GM23248 (cell line): ENCODE measurements around the gene KCNMA1. TPM values are rescaled to one million over a fixed set of nuclear protein-coding genes. Genes with fewer than 3 reads are reported as not detected.

ENCODE experiments used
- DNase-seq: peaks from one replicate; pipeline ENCODE4 v3.0.0-alpha.2; 2015
- H2AFZ ChIP-seq: fragments of 200-600 bp; sonication (generic); 2 replicates; pipeline ENCODE4 v1.6.1; 2016; ENCODE audit warnings: antibody characterized with exemption
- H3F3A ChIP-seq: fragments of 200-600 bp; sonication (generic); 2 replicates; pipeline ENCODE4 v1.6.1; 2016; ENCODE audit warnings: mild to moderate bottlenecking, antibody characterized with exemption, mixed run types; ENCODE audit not compliant: insufficient read depth
- H3K27ac ChIP-seq: fragments of 200-600 bp; sonication (generic); 2 replicates; pipeline ENCODE4 v1.5.1; 2016; ENCODE audit warnings: mild to moderate bottlenecking
- H3K27me3 ChIP-seq: fragments of 200-600 bp; sonication (generic); replicated peaks from 2 replicates; pipeline ENCODE4 v1.6.1; 2016; ENCODE audit warnings: mild to moderate bottlenecking; ENCODE audit not compliant: insufficient read depth
- H3K36me3 ChIP-seq: fragments of 200-600 bp; sonication (generic); 2 replicates; pipeline ENCODE4 v1.6.1; 2016; ENCODE audit warnings: low read depth, mild to moderate bottlenecking
- H3K4me1 ChIP-seq: fragments of 200-600 bp; sonication (generic); 2 replicates; pipeline ENCODE4 v1.6.1; 2016; ENCODE audit warnings: mild to moderate bottlenecking; ENCODE audit not compliant: insufficient read depth
- H3K4me2 ChIP-seq: fragments of 200-600 bp; sonication (generic); one replicate; pipeline ENCODE4 v1.6.1; 2016; ENCODE audit warnings: mild to moderate bottlenecking; ENCODE audit not compliant: unreplicated experiment
- H3K4me3 ChIP-seq: fragments of 200-600 bp; sonication (generic); 2 replicates; pipeline ENCODE4 v1.5.1; 2016; ENCODE audit warnings: mild to moderate bottlenecking
- H3K79me2 ChIP-seq: fragments of 200-600 bp; sonication (generic); 2 replicates; pipeline ENCODE4 v1.6.1; 2016; ENCODE audit warnings: mild to moderate bottlenecking; ENCODE audit not compliant: insufficient read depth
- H3K9ac ChIP-seq: fragments of 200-600 bp; sonication (generic); 2 replicates; pipeline ENCODE4 v1.6.1; 2016; ENCODE audit warnings: mild to moderate bottlenecking
- H3K9me2 ChIP-seq: fragments of 200-600 bp; sonication (generic); 2 replicates; pipeline ENCODE4 v1.6.1; 2016; ENCODE audit warnings: mixed run types, mild to moderate bottlenecking, moderate library complexity; ENCODE audit not compliant: insufficient read depth
- H3K9me3 ChIP-seq: fragments of 200-600 bp; sonication (generic); one replicate; pipeline ENCODE4 v1.6.1; 2017; ENCODE audit warnings: low read depth
- H4K20me1 ChIP-seq: fragments of 200-600 bp; sonication (generic); 2 replicates; pipeline ENCODE4 v1.6.0; 2016; ENCODE audit not compliant: insufficient read depth
- EZH2 ChIP-seq: fragments of 200-600 bp; sonication (generic); IDR thresholded peaks from 2 replicates; pipeline ENCODE4 v1.6.1; 2018; ENCODE audit warnings: antibody characterized with exemption, mild to moderate bottlenecking; ENCODE audit not compliant: insufficient read depth, poor library complexity, severe bottlenecking
- EZH2phosphoT487 ChIP-seq: fragments of 200-600 bp; sonication (generic); IDR thresholded peaks from 2 replicates; pipeline ENCODE4 v1.6.1; 2018; ENCODE audit warnings: antibody characterized with exemption, moderate library complexity, mild to moderate bottlenecking, low read depth; ENCODE audit not compliant: insufficient read depth
- WGBS, 2 experiments: methylation state at CpG; one replicate each; pipeline ENCODE4 v1.1.6; 2015 to 2017; ENCODE audit warnings: low lambda C conversion rate in 2 of 2, low coverage in 1 of 2; ENCODE audit errors: missing lambda C conversion rate in 2 of 2; 5-methylcytosine and 5-hydroxymethylcytosine counted together
- in situ Hi-C: fragments of 300-500 bp; cut with MboI; formaldehyde crosslinking; loops from 2 replicates; pipeline ENCODE4 v1.15.0; 2020
- polyA plus RNA-seq: library from polyadenylated mRNA; unstranded; fragments of >200 nt; fragmentation: Nextera tagmentation; extraction: Ambion mirVana; gene quantifications from 2 replicates; pipeline ENCODE4 v1.2.1, GENCODE V29; 2016
- total RNA-seq: library from RNA; depleted of rRNA; stranded (reverse); fragments of >200 nt; shearing (Covaris generic); gene quantifications from 2 replicates; pipeline ENCODE4 v1.2.3, GENCODE V29; 2014

Gene KCNMA1
- total and polyA plus RNA-seq, 2 experiments from 2014 or later = 14.2 to 25.1 TPM

- Histone ChIP-seq H3K79me2 (no peaks in the 10 kb centered on the region), H3K4me1 (peaks cover 9% of the 10 kb centered on the region), H3K36me3 (no peaks in the 10 kb centered on the region), H3K27me3 (no peaks in the 10 kb centered on the region), H3K4me2 (no peak overlapping the region), H4K20me1 (no peaks in the 10 kb centered on the region), H3K9ac (no peak overlapping the region), H2AFZ (no peak overlapping the region), H3F3A (0 out of 2 replicates have a peak, but pooled peaks cover 3% of the 10 kb centered on the region), H3K9me3 (no peaks in the 10 kb centered on the region), H3K9me2 (no peaks in the 10 kb centered on the region), H3K4me3 (no peak overlapping the region), H3K27ac (no peak overlapping the region)
- TF ChIP-seq EZH2 (no peak), EZH2phosphoT487 (no peak)
- no peak for DNase-seq
- WGBS, 2 experiments = 88 to 89% methylated on average over 1 of the region's 1 CpG
- in situ Hi-C loops = no loop called here
These were observed 772.7 kb downstream of the KCNMA1 start for GRCh38 chr10:76864922-76865321.

- no peaks in the 10 kb centered on the region for H4K20me1 ChIP-seq
- H3K4me3 ChIP-seq = no peak overlapping the region
- TF ChIP-seq EZH2 (no peak), EZH2phosphoT487 (no peak)
- no peak for DNase-seq
- H3K4me2 ChIP-seq = no peak overlapping the region
- no peaks in the 10 kb centered on the region for H3F3A ChIP-seq
- H3K79me2 ChIP-seq = no peaks in the 10 kb centered on the region
- no peak overlapping the region for H3K27ac ChIP-seq
- no peaks in the 10 kb centered on the region for H3K9me3 ChIP-seq
- H3K4me1 ChIP-seq = no peaks in the 10 kb centered on the region
- WGBS, 2 experiments = 58 to 77% methylated on average over 1 of the region's 1 CpG
- no peaks in the 10 kb centered on the region for H3K36me3 ChIP-seq
- H3K9ac ChIP-seq = no peak overlapping the region
- H3K9me2 ChIP-seq = no peaks in the 10 kb centered on the region
- H2AFZ ChIP-seq = no peak overlapping the region
- in situ Hi-C loops = no loop called here
- no peaks in the 10 kb centered on the region for H3K27me3 ChIP-seq
These were observed 778.9 kb downstream of the KCNMA1 start for GRCh38 chr10:76858721-76859120.

- no peaks in the 10 kb centered on the region for H3F3A ChIP-seq
- DNase-seq = no peak
- H3K27me3 ChIP-seq = peaks cover 22% of the 10 kb centered on the region
- no peaks in the 10 kb centered on the region for H3K9me2 ChIP-seq
- H3K4me2 ChIP-seq = no peak overlapping the region
- H3K27ac ChIP-seq = no peak overlapping the region
- H3K4me3 ChIP-seq = no peak overlapping the region
- no peaks in the 10 kb centered on the region for H3K9me3 ChIP-seq
- TF ChIP-seq EZH2phosphoT487 (no peak), EZH2 (no peak)
- H3K4me1 ChIP-seq = no peaks in the 10 kb centered on the region
- H3K9ac ChIP-seq = no peak overlapping the region
- 71 to 77% methylated on average over 8 of the region's 8 CpGs for WGBS, 2 experiments
- no peaks in the 10 kb centered on the region for H3K79me2 ChIP-seq
- H3K36me3 ChIP-seq = no peaks in the 10 kb centered on the region
- H4K20me1 ChIP-seq = no peaks in the 10 kb centered on the region
- H2AFZ ChIP-seq = no peak overlapping the region
- in situ Hi-C loops = no loop called here
These were observed 796.8 kb downstream of the KCNMA1 start for GRCh38 chr10:76840802-76841201.

GRCh38 chr10:76839276-76839675 is 798.3 kb downstream of the KCNMA1 start:
- Histone ChIP-seq H3K4me1 (no peaks in the 10 kb centered on the region), H4K20me1 (no peaks in the 10 kb centered on the region), H3K27me3 (peaks cover 30% of the 10 kb centered on the region), H3K4me3 (no peak overlapping the region), H3K4me2 (no peak overlapping the region), H3K9ac (no peak overlapping the region), H3K9me2 (no peaks in the 10 kb centered on the region), H3K36me3 (no peaks in the 10 kb centered on the region), H2AFZ (no peak overlapping the region), H3F3A (no peaks in the 10 kb centered on the region), H3K9me3 (no peaks in the 10 kb centered on the region), H3K27ac (no peak overlapping the region), H3K79me2 (no peaks in the 10 kb centered on the region)
- in situ Hi-C loops = no loop called here
- 4% methylated on average over 3 of the region's 3 CpGs for WGBS, 2 experiments
- peak; percentile 7 for DNase-seq
- TF ChIP-seq EZH2phosphoT487 (no peak), EZH2 (no peak)

- H3K4me1 ChIP-seq = no peaks in the 10 kb centered on the region
- no peak overlapping the region for H3K9ac ChIP-seq
- no peaks in the 10 kb centered on the region for H3K9me2 ChIP-seq
- no peaks in the 10 kb centered on the region for H3K36me3 ChIP-seq
- H3K4me3 ChIP-seq = no peak overlapping the region
- H3K27me3 ChIP-seq = peaks cover 28% of the 10 kb centered on the region
- no peaks in the 10 kb centered on the region for H4K20me1 ChIP-seq
- no peaks in the 10 kb centered on the region for H3F3A ChIP-seq
- TF ChIP-seq EZH2phosphoT487 (no peak), EZH2 (no peak)
- DNase-seq = peak; percentile 16
- H3K4me2 ChIP-seq = no peak overlapping the region
- WGBS, 2 experiments = 50 to 59% methylated on average over 1 of the region's 1 CpG
- in situ Hi-C loops = no loop called here
- H3K9me3 ChIP-seq = no peaks in the 10 kb centered on the region
- H2AFZ ChIP-seq = no peak overlapping the region
- H3K27ac ChIP-seq = no peak overlapping the region
- no peaks in the 10 kb centered on the region for H3K79me2 ChIP-seq
These were observed 807.4 kb downstream of the KCNMA1 start for GRCh38 chr10:76830218-76830617.
